ENCODE data around the gene HEG1. TPM values are rescaled to one million over a fixed set of nuclear protein-coding genes. Genes with fewer than 3 reads are reported as not detected.
A peak's percentile ranks its signal among the peaks of the same experiment; 100 is the strongest.

Gene HEG1
- total and polyA plus RNA-seq, 2 of the 13 experiments (the other 11 are each of a cell fraction or from before 2014, with no cell fraction given) = 10.7 to 18.2 TPM

DNA sequence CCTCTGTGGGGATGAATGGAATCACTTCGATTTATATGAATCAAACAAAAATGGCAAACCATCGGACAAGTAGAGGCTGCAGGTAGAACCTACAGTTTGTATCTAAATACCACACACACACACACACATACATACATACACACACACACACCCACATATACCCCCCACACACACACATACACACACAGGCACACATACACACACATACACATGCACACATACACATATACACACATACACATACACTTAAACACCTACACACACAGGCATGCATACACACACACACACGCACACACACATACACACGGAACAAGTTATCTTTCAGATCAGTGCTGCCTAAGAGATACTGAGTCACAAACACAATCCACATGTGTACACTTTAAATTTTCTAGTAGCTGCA lies 24.3 kb downstream of the HEG1 start (continued):
- TF ChIP-seq, protein P1, sequence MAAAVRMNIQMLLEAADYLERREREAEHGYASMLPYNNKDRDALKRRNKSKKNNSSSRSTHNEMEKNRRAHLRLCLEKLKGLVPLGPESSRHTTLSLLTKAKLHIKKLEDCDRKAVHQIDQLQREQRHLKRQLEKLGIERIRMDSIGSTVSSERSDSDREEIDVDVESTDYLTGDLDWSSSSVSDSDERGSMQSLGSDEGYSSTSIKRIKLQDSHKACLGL (CRISPR knock-in tag; IDR thresholded peaks at IDR 0.05) = no peak
- TF ChIP-seq, protein P2, sequence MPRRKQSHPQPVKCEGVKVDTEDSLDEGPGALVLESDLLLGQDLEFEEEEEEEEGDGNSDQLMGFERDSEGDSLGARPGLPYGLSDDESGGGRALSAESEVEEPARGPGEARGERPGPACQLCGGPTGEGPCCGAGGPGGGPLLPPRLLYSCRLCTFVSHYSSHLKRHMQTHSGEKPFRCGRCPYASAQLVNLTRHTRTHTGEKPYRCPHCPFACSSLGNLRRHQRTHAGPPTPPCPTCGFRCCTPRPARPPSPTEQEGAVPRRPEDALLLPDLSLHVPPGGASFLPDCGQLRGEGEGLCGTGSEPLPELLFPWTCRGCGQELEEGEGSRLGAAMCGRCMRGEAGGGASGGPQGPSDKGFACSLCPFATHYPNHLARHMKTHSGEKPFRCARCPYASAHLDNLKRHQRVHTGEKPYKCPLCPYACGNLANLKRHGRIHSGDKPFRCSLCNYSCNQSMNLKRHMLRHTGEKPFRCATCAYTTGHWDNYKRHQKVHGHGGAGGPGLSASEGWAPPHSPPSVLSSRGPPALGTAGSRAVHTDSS (CRISPR knock-in tag; conservative IDR thresholded peaks at IDR 0.05) = no peak
- TF ChIP-seq IKZF1 (IDR thresholded peaks at IDR 0.05) = 0 out of 2 replicates have a peak, but pooled peaks have one; percentile 33
- TF ChIP-seq NFE2 (CRISPR knock-in tag; IDR thresholded peaks at IDR 0.05) = no peak

DNA sequence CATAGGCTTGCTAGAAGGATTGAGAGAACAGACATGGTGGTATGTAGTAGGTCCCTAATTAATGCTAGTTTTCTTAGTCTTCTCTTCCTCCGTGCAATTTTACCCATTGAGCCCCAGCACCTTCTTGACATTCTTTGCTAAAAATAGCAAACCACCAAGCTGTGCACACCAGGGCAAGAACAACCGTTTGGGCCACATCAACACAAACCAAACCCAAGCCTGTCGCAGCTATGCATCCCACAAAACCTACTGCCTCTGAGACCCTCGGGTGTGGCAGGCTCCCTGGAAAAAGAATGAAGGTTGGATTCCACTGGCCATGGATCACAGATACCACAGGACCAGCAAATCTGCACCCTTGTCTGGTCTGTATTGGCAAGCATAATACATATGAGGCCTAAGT lies 27.1 kb downstream of the HEG1 start:
- FAIRE-seq (no peak), ATAC-seq (no peak), DNase-seq (ENCODE audit: low spot score) (no peak)
- no TSS peak for BruUV-seq (replicated peaks)
- H4K20me1 ChIP-seq (ENCODE audit: insufficient read depth, low read length) = no peaks in the 10 kb centered on the region
- H3K4me1 ChIP-seq (ENCODE audit: insufficient read depth, low read length) = peaks cover 22% of the 10 kb centered on the region
- no peak overlapping the region for H2AFZ ChIP-seq (ENCODE audit: low read length)
- in situ Hi-C loops (cut with HindIII; ENCODE audit: extremely low pct_ligation_motif_present, low pct_unique_long_range_greater_than_20kb) (no loop called here), intact Hi-C loops (cut with micrococcal nuclease; ENCODE audit: unreplicated experiment) (no loop called here)
- WGBS (ENCODE audit: low lambda C conversion rate) = 100% methylated on average over 4 of the region's 4 CpGs
- H3K27me3 ChIP-seq (ENCODE audit: control insufficient read depth in 1 of 2, insufficient read depth in 2 of 2, low read length in 2 of 2) = no peaks in the 10 kb centered on the region
- no peaks in the 10 kb centered on the region for H3K9me3 ChIP-seq (ENCODE audit: low read length)
- H3K4me3 ChIP-seq (replicated peaks in 1 of 3; ENCODE audit: insufficient read depth in 1 of 3, low read depth in 2 of 3, low read length in 3 of 3) = no peak overlapping the region
- H3K79me2 ChIP-seq (ENCODE audit: insufficient read depth, low read length) = peaks cover 5% of the 10 kb centered on the region
- H3K27ac ChIP-seq (ENCODE audit: extremely low read length, insufficient read depth, low read length) = no peak overlapping the region
- no peak overlapping the region for H3K4me2 ChIP-seq (ENCODE audit: low read depth, low read length)
- ChIA-PET CTCF (ENCODE audit: low intra/inter-chr PET ratio, low total read pairs) (no interaction called here), POLR2A (no interaction called here)
- no peak overlapping the region for H3K9ac ChIP-seq (ENCODE audit: insufficient read depth, low read depth, low read length)
- peaks cover 24 to 54% of the 10 kb centered on the region in 2 experiments for H3K36me3 ChIP-seq (replicated peaks in 1 of 2; ENCODE audit: control insufficient read depth in 1 of 2, insufficient read depth in 2 of 2, low read length in 2 of 2)
- no peak for TF ChIP-seq ZKSCAN8 (CRISPR knock-in tag; IDR thresholded peaks at IDR 0.05; ENCODE audit: borderline replicate concordance)
- TF ChIP-seq, protein P3, sequence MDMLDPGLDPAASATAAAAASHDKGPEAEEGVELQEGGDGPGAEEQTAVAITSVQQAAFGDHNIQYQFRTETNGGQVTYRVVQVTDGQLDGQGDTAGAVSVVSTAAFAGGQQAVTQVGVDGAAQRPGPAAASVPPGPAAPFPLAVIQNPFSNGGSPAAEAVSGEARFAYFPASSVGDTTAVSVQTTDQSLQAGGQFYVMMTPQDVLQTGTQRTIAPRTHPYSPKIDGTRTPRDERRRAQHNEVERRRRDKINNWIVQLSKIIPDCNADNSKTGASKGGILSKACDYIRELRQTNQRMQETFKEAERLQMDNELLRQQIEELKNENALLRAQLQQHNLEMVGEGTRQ (IDR thresholded peaks at IDR 0.05; ENCODE audit: low read depth, low read length) = no peak
- TF ChIP-seq, protein P3 (CRISPR knock-in tag; IDR thresholded peaks at IDR 0.05; ENCODE audit: borderline replicate concordance) = no peak
- no peak for TF ChIP-seq REXO4 (CRISPR knock-in tag; IDR thresholded peaks at IDR 0.05; ENCODE audit: borderline replicate concordance)
- no peak for TF ChIP-seq PHF8 (CRISPR knock-in tag; IDR thresholded peaks at IDR 0.05)
- no peak for TF ChIP-seq CENPX (CRISPR knock-in tag; IDR thresholded peaks at IDR 0.05)
- TF ChIP-seq ZNF777 (CRISPR knock-in tag; IDR thresholded peaks at IDR 0.05) = no peak
- TF ChIP-seq, protein P4, sequence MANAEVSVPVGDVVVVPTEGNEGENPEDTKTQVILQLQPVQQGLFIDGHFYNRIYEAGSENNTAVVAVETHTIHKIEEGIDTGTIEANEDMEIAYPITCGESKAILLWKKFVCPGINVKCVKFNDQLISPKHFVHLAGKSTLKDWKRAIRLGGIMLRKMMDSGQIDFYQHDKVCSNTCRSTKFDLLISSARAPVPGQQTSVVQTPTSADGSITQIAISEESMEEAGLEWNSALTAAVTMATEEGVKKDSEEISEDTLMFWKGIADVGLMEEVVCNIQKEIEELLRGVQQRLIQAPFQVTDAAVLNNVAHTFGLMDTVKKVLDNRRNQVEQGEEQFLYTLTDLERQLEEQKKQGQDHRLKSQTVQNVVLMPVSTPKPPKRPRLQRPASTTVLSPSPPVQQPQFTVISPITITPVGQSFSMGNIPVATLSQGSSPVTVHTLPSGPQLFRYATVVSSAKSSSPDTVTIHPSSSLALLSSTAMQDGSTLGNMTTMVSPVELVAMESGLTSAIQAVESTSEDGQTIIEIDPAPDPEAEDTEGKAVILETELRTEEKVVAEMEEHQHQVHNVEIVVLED (CRISPR knock-in tag; IDR thresholded peaks at IDR 0.05; ENCODE audit: borderline replicate concordance) = no peak
- TF ChIP-seq ZNF883 (CRISPR knock-in tag; IDR thresholded peaks at IDR 0.05; ENCODE audit: not compliant biosample characterization) = no peak
- TF ChIP-seq ZNF44 (CRISPR knock-in tag; IDR thresholded peaks at IDR 0.05) = no peak
- no peak for TF ChIP-seq ZNF891 (CRISPR knock-in tag; IDR thresholded peaks at IDR 0.05)
- TF ChIP-seq ZNF232 (CRISPR knock-in tag; IDR thresholded peaks at IDR 0.05; ENCODE audit: borderline replicate concordance) = no peak
- TF ChIP-seq PAX8 (CRISPR knock-in tag; IDR thresholded peaks at IDR 0.05; ENCODE audit: borderline replicate concordance) = no peak

All from HepG2 (cell line).